GM19463 (cell line): ENCODE results near the gene PRRT4.

ENCODE experiments used
- ATAC-seq: cut with Tn5 transposase; IDR thresholded peaks from one replicate; pipeline ENCODE4 v1.9.1; 2021; ENCODE audit warnings: mild to moderate bottlenecking, moderate library complexity; ENCODE audit not compliant: unreplicated experiment

PRRT4 gene

GRCh38 chr7:128350708-128351295, 10.7 kb downstream of the PRRT4 start:
- ATAC-seq, result no peak

GRCh38 chr7:128349466-128349825, 12.0 kb downstream of the PRRT4 start:
- ATAC-seq, result no peak

GRCh38 chr7:128347647-128348097, 13.8 kb downstream of the PRRT4 start:
- no peak for ATAC-seq

GRCh38 chr7:128344431-128344774, 17.1 kb downstream of the PRRT4 start:
- no peak for ATAC-seq

GRCh38 chr7:128343554-128344430, 17.7 kb downstream of the PRRT4 start, which contains the start of gene RBM28:
TSS of gene RBM28 (minus strand) at chr7:128343908. CDS start at chr7:128343793, 115 bp downstream.
- ATAC-seq, result peak; percentile 97

- no peak for ATAC-seq
Observed at GRCh38 chr7:128341733-128342132, 19.8 kb downstream of the PRRT4 start.

GRCh38 chr7:128335730-128336129, 25.8 kb downstream of the PRRT4 start:
- ATAC-seq, result no peak

GRCh38 chr7:128324368-128324680, 37.2 kb downstream of the PRRT4 start:
- no peak for ATAC-seq

GRCh38 chr7:128323459-128324367, 37.8 kb downstream of the PRRT4 start:
- ATAC-seq, result no peak

- ATAC-seq, result no peak
Observed at GRCh38 chr7:128323040-128323439, 38.5 kb downstream of the PRRT4 start.

- no peak for ATAC-seq
Observed at GRCh38 chr7:128322040-128322643, 39.3 kb downstream of the PRRT4 start.

GRCh38 chr7:128321044-128321422, 40.5 kb downstream of the PRRT4 start:
- ATAC-seq, result no peak

GRCh38 chr7:128318691-128319090, 42.8 kb downstream of the PRRT4 start:
- no peak for ATAC-seq

GRCh38 chr7:128311013-128311412, 50.5 kb downstream of the PRRT4 start:
- ATAC-seq, result no peak

GRCh38 chr7:128310499-128310898, 51.0 kb downstream of the PRRT4 start:
- ATAC-seq, result no peak

- no peak for ATAC-seq
Observed at GRCh38 chr7:128309976-128310375, 51.5 kb downstream of the PRRT4 start.

GRCh38 chr7:128309124-128309523, 52.4 kb downstream of the PRRT4 start:
- ATAC-seq, result no peak

- ATAC-seq, result no peak
Observed at GRCh38 chr7:128307061-128307460, 54.4 kb downstream of the PRRT4 start.

GRCh38 chr7:128304212-128304611, 57.3 kb downstream of the PRRT4 start:
- ATAC-seq, result no peak

- ATAC-seq, result no peak
Observed at GRCh38 chr7:128303643-128304042, 57.8 kb downstream of the PRRT4 start.

GRCh38 chr7:128303133-128303532, 58.4 kb downstream of the PRRT4 start:
- ATAC-seq, result no peak
